Measurements from ENCODE around the gene KIF21A.

KIF21A gene

GRCh38 chr12:39431002-39431796, 11.7 kb downstream of the KIF21A start:
- DNase-seq (ENCODE audit: low spot score), result no peak

GRCh38 chr12:39429809-39430208, 13.1 kb downstream of the KIF21A start:
- no peak for DNase-seq (ENCODE audit: low spot score)

- DNase-seq (ENCODE audit: low spot score), result no peak
Observed at GRCh38 chr12:39427360-39427808, 15.5 kb downstream of the KIF21A start.

- peak; percentile 28 for DNase-seq (ENCODE audit: low spot score)
Observed at GRCh38 chr12:39426636-39427240, 16.2 kb downstream of the KIF21A start.

GRCh38 chr12:39420043-39420442, 22.9 kb downstream of the KIF21A start:
- no peak for DNase-seq (ENCODE audit: low spot score)

- DNase-seq (ENCODE audit: low spot score), result no peak
Observed at GRCh38 chr12:39419471-39419870, 23.4 kb downstream of the KIF21A start.

- DNase-seq (ENCODE audit: low spot score), result no peak
Observed at GRCh38 chr12:39417916-39418315, 25.0 kb downstream of the KIF21A start.

GRCh38 chr12:39413836-39414771, 28.8 kb downstream of the KIF21A start:
- DNase-seq (ENCODE audit: low spot score), result no peak

GRCh38 chr12:39412210-39412609, 30.7 kb downstream of the KIF21A start:
- no peak for DNase-seq (ENCODE audit: low spot score)

- no peak for DNase-seq (ENCODE audit: low spot score)
Observed at GRCh38 chr12:39406262-39406661, 36.7 kb downstream of the KIF21A start.

GRCh38 chr12:39405580-39405979, 37.3 kb downstream of the KIF21A start:
- DNase-seq (ENCODE audit: low spot score), result no peak

GRCh38 chr12:39404000-39404399, 38.9 kb downstream of the KIF21A start:
- DNase-seq (ENCODE audit: low spot score), result no peak

GRCh38 chr12:39403376-39403775, 39.5 kb downstream of the KIF21A start:
- no peak for DNase-seq (ENCODE audit: low spot score)

GRCh38 chr12:39402922-39403321, 40.0 kb downstream of the KIF21A start:
- DNase-seq (ENCODE audit: low spot score), result no peak

- DNase-seq (ENCODE audit: low spot score), result peak; percentile 14
Observed at GRCh38 chr12:39401459-39401858, 41.5 kb downstream of the KIF21A start.

- no peak for DNase-seq (ENCODE audit: low spot score)
Observed at GRCh38 chr12:39395866-39396265, 47.1 kb downstream of the KIF21A start.

- no peak for DNase-seq (ENCODE audit: low spot score)
Observed at GRCh38 chr12:39393890-39394289, 49.0 kb downstream of the KIF21A start.

- no peak for DNase-seq (ENCODE audit: low spot score)
Observed at GRCh38 chr12:39393179-39393578, 49.7 kb downstream of the KIF21A start.

GRCh38 chr12:39392154-39392925, 50.6 kb downstream of the KIF21A start:
- no peak for DNase-seq (ENCODE audit: low spot score)

- no peak for DNase-seq (ENCODE audit: low spot score)
Observed at GRCh38 chr12:39390752-39391151, 52.2 kb downstream of the KIF21A start.

- DNase-seq (ENCODE audit: low spot score), result no peak
Observed at GRCh38 chr12:39389399-39390150, 53.3 kb downstream of the KIF21A start.
